GM12878 (cell line): ENCODE results near the gene CCDC178. TPM values are rescaled to one million over a fixed set of nuclear protein-coding genes. Genes with fewer than 3 reads are reported as not detected.

Source experiments
- ATAC-seq: fragments of 200-7000 bp; cut with Tn5 transposase; 3 replicates; pipeline ENCODE4 v1.9.1; 2020; ENCODE audit warnings: mild to moderate bottlenecking, moderate library complexity
- BruUV-seq: library from RNA; stranded (reverse); fragments of 400-500 nt; replicated peaks from 2 replicates; lab custom pipeline; 2021; lab: Mats Ljungman, UMichigan
- CTCF ChIA-PET: fragments of 300-600 bp; sonication (Branson Sonifier 250); formaldehyde crosslinking; extraction: SDS; loops from one replicate; lab custom pipeline; 2021; ENCODE audit warnings: inconsistent platforms; lab: Yijun Ruan, JAX
- POLR2A ChIA-PET: fragments of 350-600 bp; formaldehyde crosslinking; extraction: SDS; loops from one replicate; lab custom pipeline; 2021; ENCODE audit warnings: inconsistent platforms; lab: Charles Lee
- RAD21 ChIA-PET: fragments of 300-600 bp; sonication (Branson Sonifier 250); formaldehyde crosslinking; loops from one replicate; lab custom pipeline; 2023; ENCODE audit warnings: antibody characterized with exemption; ENCODE audit not compliant: unreplicated experiment; lab: Charles Lee
- SMC1A ChIA-PET: fragments of 300-600 bp; sonication (Branson Sonifier 250); formaldehyde crosslinking; loops from one replicate; lab custom pipeline; 2023; ENCODE audit not compliant: unreplicated experiment, uncharacterized antibody; lab: Charles Lee
- DNase-seq: peaks from one replicate; pipeline ENCODE4 v3.0.0-alpha.2; 2011; ENCODE audit warnings: low read depth, low spot score
- FAIRE-seq: peaks from 3 replicates; lab custom pipeline; 2011; peaks lifted over from hg19 to GRCh38; lab: Jason Lieb, UNC
- H2AFZ ChIP-seq: 2 replicates; pipeline ENCODE4 v1.6.0; 2011; ENCODE audit warnings: low read depth, low read length, control low read depth; ENCODE audit not compliant: control insufficient read depth
- H3K27ac ChIP-seq: 2 replicates; pipeline ENCODE4 v1.5.1; 2011; ENCODE audit warnings: control low read depth; ENCODE audit not compliant: control insufficient read depth, insufficient read depth
- H3K27me3 ChIP-seq, 2 experiments: replicated peaks in 1 of 2; 2 replicates each; pipeline versions ENCODE4 v1.6.0 to v1.6.1; 2011; ENCODE audit warnings: low read length in 1 of 2; ENCODE audit not compliant: control insufficient read depth in 2 of 2, insufficient read depth in 2 of 2
- H3K36me3 ChIP-seq, 2 experiments: 2 replicates each; pipeline ENCODE4 v1.5.1; 2011; ENCODE audit warnings: low read length in 1 of 2; ENCODE audit not compliant: control insufficient read depth in 2 of 2, insufficient read depth in 2 of 2
- H3K4me1 ChIP-seq: 2 replicates; pipeline ENCODE4 v1.6.1; 2011; ENCODE audit warnings: mild to moderate bottlenecking, low read length, moderate library complexity, mixed read lengths; ENCODE audit not compliant: control insufficient read depth, insufficient read depth
- H3K4me2 ChIP-seq: 2 replicates; pipeline ENCODE4 v1.6.0; 2011; ENCODE audit warnings: control low read depth; ENCODE audit not compliant: control insufficient read depth, insufficient read depth
- H3K4me3 ChIP-seq: fragments of 200-600 bp; sonication (generic); 2 replicates; pipeline ENCODE4 v1.5.1; 2016
- H3K79me2 ChIP-seq: 2 replicates; pipeline ENCODE4 v1.6.0; 2011; ENCODE audit warnings: low read length; ENCODE audit not compliant: control insufficient read depth, insufficient read depth
- H3K9ac ChIP-seq: 2 replicates; pipeline ENCODE4 v1.8.0; 2011; ENCODE audit warnings: low read length, control low read depth, mixed read lengths; ENCODE audit not compliant: control insufficient read depth, insufficient read depth
- H3K9me3 ChIP-seq: replicated peaks from 3 replicates; pipeline ENCODE4 v1.5.1; 2011; ENCODE audit warnings: mild to moderate bottlenecking, low read length; ENCODE audit not compliant: control insufficient read depth, insufficient read depth
- H4K20me1 ChIP-seq: 2 replicates; pipeline ENCODE4 v1.6.0; 2011; ENCODE audit not compliant: control insufficient read depth, insufficient read depth
- CBFB ChIP-seq: IDR thresholded peaks from 2 replicates; pipeline ENCODE4 v1.6.1; 2016; ENCODE audit warnings: antibody characterized with exemption, low read depth
- CHD2 ChIP-seq: IDR thresholded peaks from 2 replicates; pipeline ENCODE4 v1.6.1; 2011; ENCODE audit warnings: low read depth, low read length, improper control_type of control experiment, borderline replicate concordance
- CREB1 ChIP-seq: IDR thresholded peaks from 2 replicates; pipeline ENCODE4 v1.6.1; 2012; ENCODE audit warnings: low read depth, mild to moderate bottlenecking, inconsistent platforms
- EP300 ChIP-seq, 2 experiments: fragments of 150-350 bp in 1 of 2; IDR thresholded peaks; 2 replicates each; pipeline ENCODE4 v1.6.1; 2011 to 2012; ENCODE audit warnings: low read depth in 2 of 2, low read length in 2 of 2, borderline replicate concordance in 1 of 2, improper control_type of control experiment in 1 of 2, inconsistent platforms in 1 of 2; ENCODE audit not compliant: control insufficient read depth in 1 of 2
- HSF1 ChIP-seq: fragments of 150-350 bp; IDR thresholded peaks from 2 replicates; pipeline ENCODE4 v1.6.1; 2014; ENCODE audit warnings: mild to moderate bottlenecking, low read depth, low read length
- JUNB ChIP-seq: IDR thresholded peaks from 2 replicates; pipeline ENCODE4 v1.6.1; 2016; ENCODE audit warnings: antibody characterized with exemption, mild to moderate bottlenecking
- MEF2A ChIP-seq: IDR thresholded peaks from 2 replicates; pipeline ENCODE4 v1.6.1; 2011; ENCODE audit warnings: low read depth, mild to moderate bottlenecking, low read length, moderate library complexity; ENCODE audit not compliant: insufficient read depth
- MTA3 ChIP-seq: IDR thresholded peaks from 2 replicates; pipeline ENCODE4 v1.6.1; 2012; ENCODE audit warnings: low read length, inconsistent platforms, borderline replicate concordance
- NFYA ChIP-seq: IDR thresholded peaks from 2 replicates; pipeline ENCODE4 v1.6.1; 2011; ENCODE audit warnings: low read depth, mild to moderate bottlenecking, low read length, improper control_type of control experiment, borderline replicate concordance
- POU2F2 ChIP-seq: IDR thresholded peaks from 3 replicates; pipeline ENCODE4 v1.6.1; 2011; ENCODE audit warnings: low read depth, mild to moderate bottlenecking, low read length, borderline replicate concordance
- RELA ChIP-seq: fragments of 450-650 bp; IDR thresholded peaks from 2 replicates; pipeline ENCODE4 v1.8.0; 2014; ENCODE audit warnings: borderline replicate concordance; ENCODE audit not compliant: partially characterized antibody
- SIN3A ChIP-seq: IDR thresholded peaks from 2 replicates; pipeline ENCODE4 v1.6.1; 2012; ENCODE audit warnings: low read depth, low read length, improper control_type of control experiment
- ZNF207 ChIP-seq: fragments of 450-650 bp; IDR thresholded peaks from 2 replicates; pipeline ENCODE4 v1.6.1; 2014; ENCODE audit warnings: antibody characterized with exemption, mild to moderate bottlenecking, borderline replicate concordance
- WGBS: methylation state at CpG from one replicate; pipeline ENCODE4 v1.1.6; 2016; ENCODE audit warnings: low lambda C conversion rate; ENCODE audit not compliant: insufficient replicate concordance, insufficient coverage; ENCODE audit errors: missing lambda C conversion rate; 5-methylcytosine and 5-hydroxymethylcytosine counted together
- in situ Hi-C: fragments of 300-500 bp; cut with MboI; formaldehyde crosslinking; loops from 9 replicates; pipeline ENCODE4 v1.14.3; 2018; ENCODE audit warnings: mixed read lengths
- intact Hi-C: fragments of 100-400 bp; cut with micrococcal nuclease; formaldehyde crosslinking; loops from one replicate; pipeline ENCODE4 v1.14.2; 2022; ENCODE audit not compliant: unreplicated experiment
- polyA plus RNA-seq, 11 experiments: library from polyadenylated mRNA; depleted of rRNA in 4 of 11; unstranded in 6 of 11; stranded (reverse) in 5 of 11; fragments of >200 nt; fragmentation: Nextera tagmentation in 4 of 11; fragmentation: Illumina TruSeq in 1 of 11; extraction: Ambion mirVana in 4 of 11; extraction: Trizol in 1 of 11; gene quantifications; 1 replicate in 1 of 11; 2 replicates in 10 of 11; pipeline versions ENCODE4 v1.2.1 to v1.2.3, GENCODE V29; 2011 to 2016; ENCODE audit warnings: inconsistent platforms in 2 of 11, missing spikeins in 2 of 11, low read depth in 1 of 11
- total RNA-seq, 4 experiments: library from RNA; depleted of rRNA in 3 of 4; stranded (reverse); fragments of >200 nt in 3 of 4; fragmentation: Illumina TruSeq in 1 of 4; extraction: Trizol in 1 of 4; gene quantifications; 2 replicates each; pipeline versions ENCODE4 v1.2.1 to v1.2.3, GENCODE V29; 2013 to 2021

Gene CCDC178
- total and polyA plus RNA-seq, 10 of the 15 experiments (the other 5 are each of a cell fraction or from before 2014, with no cell fraction given): 0.04 TPM; not detected in 9

- ChIA-PET SMC1A (no interaction called here), POLR2A (no interaction called here), CTCF (interaction anchor here (1.3 kb wide), 1 partner anchor 37 kb away, joined by 6 read pairs; no protein-coding TSS in a partner anchor), RAD21 (no interaction called here)
- in situ Hi-C loops (no loop called here), intact Hi-C loops (no loop called here)
- no peak overlapping the region for H3K9ac ChIP-seq
- DNase-seq (no peak), ATAC-seq (no peak), FAIRE-seq (no peak)
- H3K27ac ChIP-seq: no peak overlapping the region
- BruUV-seq: no TSS peak
- TF ChIP-seq MEF2A (no peak), NFYA (no peak), HSF1 (no peak), POU2F2 (no peak), CHD2 (no peak), MTA3 (no peak)
- no peak overlapping the region for H3K4me3 ChIP-seq
- no peaks in the 10 kb centered on the region for H3K79me2 ChIP-seq
- H3K4me2 ChIP-seq: no peak overlapping the region
- 0% methylated on average over 2 of the region's 2 CpGs for WGBS
- H2AFZ ChIP-seq: no peak overlapping the region
- H4K20me1 ChIP-seq: no peaks in the 10 kb centered on the region
- H3K36me3 ChIP-seq: no peaks in the 10 kb centered on the region
- no peaks in the 10 kb centered on the region for H3K4me1 ChIP-seq
- no peaks in the 10 kb centered on the region for H3K9me3 ChIP-seq
- H3K27me3 ChIP-seq: no peaks in the 10 kb centered on the region
Observed at GRCh38 chr18:33269223-33269622, 171.3 kb downstream of the CCDC178 start.

GRCh38 chr18:33264566-33264965 lies 176.0 kb downstream of the CCDC178 start:
- no peak for FAIRE-seq
- TF ChIP-seq EP300 (IDR thresholded peaks at IDR 0.05; ENCODE audit: borderline replicate concordance in 1 of 2, control insufficient read depth in 1 of 2, low read depth in 2 of 2, low read length in 2 of 2) (no peak), ZNF207 (no peak), RELA (no peak), JUNB (no peak), CBFB (no peak), CREB1 (no peak), SIN3A (no peak)
- POLR2A ChIA-PET: no interaction called here

More at GRCh38 chr18:33264566-33264965, 176.0 kb downstream of the CCDC178 start:
- WGBS: 0% methylated on average over 1 of the region's 1 CpG
- Histone ChIP-seq H3K79me2 (no peaks in the 10 kb centered on the region), H3K27me3 (no peaks in the 10 kb centered on the region), H3K36me3 (no peaks in the 10 kb centered on the region), H3K4me1 (no peaks in the 10 kb centered on the region), H3K9ac (no peak overlapping the region), H2AFZ (no peak overlapping the region), H3K9me3 (no peaks in the 10 kb centered on the region), H4K20me1 (no peaks in the 10 kb centered on the region), H3K4me2 (no peak overlapping the region), H3K27ac (no peak overlapping the region), H3K4me3 (no peak overlapping the region)
- RAD21 ChIA-PET: no interaction called here
- in situ Hi-C loops (no loop called here), intact Hi-C loops (no loop called here)
- SMC1A ChIA-PET: no interaction called here
- ATAC-seq: no peak
- CTCF ChIA-PET: interaction anchor here (1.4 kb wide), 1 partner anchor 33 kb away, joined by 4 read pairs; no protein-coding TSS in a partner anchor
- DNase-seq: no peak
- BruUV-seq: no TSS peak
